K562 (cell line): ENCODE measurements around the gene TXN2. TPM values are rescaled to one million over a fixed set of nuclear protein-coding genes. Genes with fewer than 3 reads are reported as not detected.

ENCODE experiments used
- CREB1 ChIP-seq, 2 experiments: sonication (generic) in 1 of 2; formaldehyde crosslinking in 1 of 2; IDR thresholded peaks; 2 replicates each; pipeline versions ENCODE4 v1.6.1 to v1.8.0; 2012 to 2022; ENCODE audit warnings: inconsistent platforms in 1 of 2, mild to moderate bottlenecking in 1 of 2, missing genetic modification reagents in 1 of 2, moderate library complexity in 1 of 2
- E2F8 ChIP-seq: fragments of 450-650 bp; IDR thresholded peaks from 2 replicates; pipeline ENCODE4 v1.7.1; 2018; ENCODE audit warnings: mild to moderate bottlenecking, low read depth; ENCODE audit not compliant: partially characterized antibody
- EP400 ChIP-seq: fragments of 450-650 bp; IDR thresholded peaks from 2 replicates; pipeline ENCODE4 v1.6.1; 2017; ENCODE audit warnings: antibody characterized with exemption, mild to moderate bottlenecking, moderate library complexity
- ESRRA ChIP-seq: fragments of 450-650 bp; IDR thresholded peaks from 2 replicates; pipeline ENCODE4 v1.6.1; 2014; ENCODE audit warnings: low read depth, mild to moderate bottlenecking, moderate library complexity, borderline replicate concordance
- FIP1L1 ChIP-seq: fragments of 200-400 bp; formaldehyde crosslinking; IDR thresholded peaks from 2 replicates; pipeline ENCODE4 v1.6.1; 2018; ENCODE audit warnings: mild to moderate bottlenecking, low read depth, low read length; ENCODE audit not compliant: poor library complexity, severe bottlenecking
- FOXJ2 ChIP-seq: fragments of 200-800 bp; sonication (Bioruptor generic); IDR thresholded peaks from 2 replicates; pipeline ENCODE4 v1.6.1; 2016; ENCODE audit warnings: missing genetic modification characterization, missing compliant biosample characterization
- HNRNPLL ChIP-seq: fragments of 200-400 bp; formaldehyde crosslinking; IDR thresholded peaks from 2 replicates; pipeline ENCODE4 v1.6.1; 2017; ENCODE audit warnings: low read length, low read depth, mild to moderate bottlenecking; ENCODE audit not compliant: poor library complexity, severe bottlenecking
- RBM17 ChIP-seq: fragments of 200-400 bp; formaldehyde crosslinking; IDR thresholded peaks from 2 replicates; pipeline ENCODE4 v1.6.1; 2017; ENCODE audit warnings: low read depth, mild to moderate bottlenecking, low read length, borderline replicate concordance
- SMARCE1 ChIP-seq: fragments of 450-650 bp; IDR thresholded peaks from 2 replicates; pipeline ENCODE4 v1.7.1; 2016; ENCODE audit warnings: mild to moderate bottlenecking
- SUPT5H ChIP-seq: fragments of 450-650 bp; IDR thresholded peaks from 2 replicates; pipeline ENCODE4 v1.6.1; 2016
- TBP ChIP-seq: optimal IDR thresholded peaks from 2 replicates; pipeline ENCODE3; 2011; ENCODE audit warnings: low read depth, low read length, improper control_type of control experiment
- TSC22D4 ChIP-seq: fragments of 450-650 bp; IDR thresholded peaks from 2 replicates; pipeline ENCODE4 v1.6.1; 2016; ENCODE audit warnings: missing genetic modification characterization, missing biosample characterization, control low read depth
- ZBTB11 ChIP-seq, 3 experiments: fragments of 200-800 bp in 1 of 3; fragments of 250-450 bp in 1 of 3; fragments of 450-650 bp in 1 of 3; sonication (Bioruptor Pico) in 1 of 3; sonication (Bioruptor generic) in 1 of 3; formaldehyde crosslinking in 1 of 3; IDR thresholded peaks; 2 replicates each; pipeline versions ENCODE4 v1.6.1 to v1.8.0; 2016 to 2022; ENCODE audit warnings: mild to moderate bottlenecking in 2 of 3, missing genetic modification characterization in 2 of 3, missing compliant biosample characterization in 1 of 3, moderate library complexity in 1 of 3
- ZHX1 ChIP-seq: fragments of 150-350 bp; conservative IDR thresholded peaks from 2 replicates; pipeline ENCODE4 v1.6.1; 2014; ENCODE audit warnings: low read length
- ZNF740 ChIP-seq, 3 experiments: fragments of 200-800 bp in 1 of 3; sonication (Bioruptor generic) in 1 of 3; sonication (generic) in 1 of 3; formaldehyde crosslinking in 1 of 3; IDR thresholded peaks; 2 replicates each; pipeline versions ENCODE4 v1.6.1 to v1.8.0; 2016 to 2022; ENCODE audit warnings: mild to moderate bottlenecking in 2 of 3, missing compliant biosample characterization in 2 of 3, missing genetic modification characterization in 2 of 3, missing genetic modification reagents in 1 of 3
- polyA plus RNA-seq, 8 experiments: library from polyadenylated mRNA; depleted of rRNA in 4 of 8; stranded (reverse) in 5 of 8; unstranded in 3 of 8; fragments of >200 nt; fragmentation: Nextera tagmentation in 2 of 8; fragmentation: Illumina TruSeq in 1 of 8; extraction: Ambion mirVana in 2 of 8; extraction: Trizol in 1 of 8; gene quantifications; 2 replicates each; pipeline versions ENCODE4 v1.2.1 to v1.2.3, GENCODE V29; 2011 to 2014; ENCODE audit warnings: inconsistent platforms in 1 of 8, missing spikeins in 1 of 8
- total RNA-seq, 7 experiments: library from RNA; depleted of rRNA in 6 of 7; stranded (reverse); fragments of >200 nt in 6 of 7; fragmentation: Illumina TruSeq in 2 of 7; extraction: Trizol in 2 of 7; gene quantifications; 2 replicates each; pipeline versions ENCODE4 v1.2.1 to v1.2.3, GENCODE V29; 2011 to 2021; ENCODE audit warnings: low replicate concordance in 1 of 7

Gene TXN2
- total and polyA plus RNA-seq, 9 of the 15 experiments (the other 6 are each of a cell fraction or from before 2014, with no cell fraction given): 48.5 to 399 (median 118) TPM

- TF ChIP-seq ZBTB11 (CRISPR knock-in tag; IDR thresholded peaks at IDR 0.05): peak; percentile 90 to 98 (median 96)
- peak; percentile 89 for TF ChIP-seq SUPT5H
- no peak for TF ChIP-seq ZHX1
- TF ChIP-seq RBM17: no peak
- no peak for TF ChIP-seq TSC22D4
- peak; percentile 93 for TF ChIP-seq CREB1 (IDR thresholded peaks at IDR 0.05)
- peak; percentile 95 for TF ChIP-seq CREB1 (CRISPR knock-in tag; IDR thresholded peaks at IDR 0.05)
- TF ChIP-seq HNRNPLL: peak; percentile 19
- TF ChIP-seq FOXJ2 (tag): 0 out of 2 replicates have a peak, but pooled peaks have one; percentile 20
- peak; percentile 96 for TF ChIP-seq ZNF740 (CRISPR knock-in tag; IDR thresholded peaks at IDR 0.05)
- peak in 1 of 2 experiments; percentile 89; a peak in 2 of 4 replicates for TF ChIP-seq ZNF740 (tag; IDR thresholded peaks at IDR 0.05)
- TF ChIP-seq E2F8: peak; percentile 79
- TF ChIP-seq FIP1L1: peak; percentile 88
- peak; percentile 67 for TF ChIP-seq TBP
- TF ChIP-seq ESRRA: peak; percentile 94
- TF ChIP-seq SMARCE1: no peak
- peak; percentile 78 for TF ChIP-seq EP400
Measured at GRCh38 chr22:36481393-36482168, at the start of gene TXN2 (continued).
